B cell (primary cell): ENCODE data around the gene NTRK3. TPM values are rescaled to one million over a fixed set of nuclear protein-coding genes. Genes with fewer than 3 reads are reported as not detected.

Experiments used
- ATAC-seq: fragments of 200-7000 bp; cut with Tn5 transposase; one replicate; pipeline ENCODE4 v1.10.0; 2021; ENCODE audit warnings: low read depth, mild to moderate bottlenecking, moderate number of reproducible peaks, moderate library complexity
- CTCF ChIA-PET: fragments of 350-600 bp; sonication (Branson Sonifier 250); formaldehyde crosslinking; loops from one replicate; lab custom pipeline; 2021; ENCODE audit warnings: antibody characterized with exemption, inconsistent platforms; lab: Charles Lee
- POLR2A ChIA-PET: fragments of 350-600 bp; sonication (Branson Sonifier 250); formaldehyde crosslinking; loops from one replicate; lab custom pipeline; 2021; ENCODE audit warnings: antibody characterized with exemption; lab: Charles Lee
- DNase-seq: peaks from one replicate; pipeline ENCODE4 v3.0.0; 2013
- H2AFZ ChIP-seq: 2 replicates; pipeline ENCODE4 v1.6.1; 2012; ENCODE audit warnings: mild to moderate bottlenecking, low read depth, low read length; ENCODE audit not compliant: insufficient read depth, poor library complexity, severe bottlenecking
- H3K27ac ChIP-seq, 2 donors: 1 replicate in 1 of 2; 2 replicates in 1 of 2; pipeline ENCODE4 v1.5.1; 2012 to 2013; ENCODE audit warnings: low read length in 2 of 2, mild to moderate bottlenecking in 2 of 2, moderate library complexity in 1 of 2
- H3K27me3 ChIP-seq, 4 experiments: fragments of 200-600 bp in 1 of 4; sonication (generic) in 1 of 4; replicated peaks in 1 of 4; 1 replicate in 2 of 4; 2 replicates in 2 of 4; pipeline versions ENCODE4 v1.6.1 to v1.7.0; 2013 to 2016; ENCODE audit warnings: low read length in 3 of 4, mild to moderate bottlenecking in 2 of 4, mixed read lengths in 1 of 4, moderate library complexity in 1 of 4; ENCODE audit not compliant: insufficient read depth in 4 of 4, control insufficient read depth in 3 of 4; ENCODE audit errors: control extremely low read depth in 1 of 4
- H3K36me3 ChIP-seq, 2 experiments: replicated peaks in 1 of 2; 1 replicate in 1 of 2; 2 replicates in 1 of 2; pipeline versions ENCODE4 v1.6.1 to v1.7.1; 2013; ENCODE audit warnings: low read length in 1 of 2; ENCODE audit not compliant: insufficient read depth in 2 of 2, control insufficient read depth in 1 of 2; ENCODE audit errors: control extremely low read depth in 1 of 2, extremely low read depth in 1 of 2
- H3K4me1 ChIP-seq, 2 donors: fragments of 200-600 bp in 1 of 2; sonication (generic) in 1 of 2; 1 replicate in 1 of 2; 2 replicates in 1 of 2; pipeline versions ENCODE4 v1.5.1 to v1.6.1; 2013 to 2017; ENCODE audit warnings: low read length in 2 of 2; ENCODE audit not compliant: control insufficient read depth in 2 of 2, insufficient read depth in 2 of 2
- H3K4me2 ChIP-seq: replicated peaks from 2 replicates; pipeline ENCODE3; 2012; ENCODE audit warnings: mild to moderate bottlenecking, low read depth, low read length; ENCODE audit not compliant: poor library complexity, severe bottlenecking
- H3K4me3 ChIP-seq, 5 experiments: fragments of 200-600 bp in 1 of 5; sonication (generic) in 1 of 5; 1 replicate in 3 of 5; 2 replicates in 2 of 5; pipeline versions ENCODE4 v1.5.1 to v1.7.0; 2011 to 2016; ENCODE audit warnings: low read length in 4 of 5, mild to moderate bottlenecking in 4 of 5, low read depth in 2 of 5, control low read depth in 1 of 5, moderate library complexity in 1 of 5; ENCODE audit not compliant: insufficient read depth in 1 of 5; ENCODE audit errors: control extremely low read depth in 1 of 5, extremely low read depth in 1 of 5
- H3K79me2 ChIP-seq: fragments of 200-600 bp; sonication (generic); one replicate; pipeline ENCODE4 v1.6.0; 2016; ENCODE audit warnings: low read length; ENCODE audit not compliant: control insufficient read depth, insufficient read depth
- H3K9ac ChIP-seq: fragments of 200-600 bp; sonication (generic); 2 replicates; pipeline ENCODE4 v1.6.1; 2017; ENCODE audit warnings: mild to moderate bottlenecking, low read length, moderate library complexity
- H3K9me3 ChIP-seq, 3 donors: one replicate each; pipeline versions ENCODE4 v1.6.1 to v1.7.1; 2013; ENCODE audit warnings: low read length in 2 of 3; ENCODE audit not compliant: control insufficient read depth in 2 of 3, insufficient read depth in 1 of 3; ENCODE audit errors: control extremely low read depth in 1 of 3
- H4K20me1 ChIP-seq: 2 replicates; pipeline ENCODE4 v1.6.0; 2012; ENCODE audit warnings: mild to moderate bottlenecking, low read length; ENCODE audit not compliant: insufficient read depth, control insufficient read depth, poor library complexity, severe bottlenecking
- H3K27ac Mint-ChIP-seq: one replicate; pipeline ENCODE4 v1.8.0; 2021; ENCODE audit warnings: mixed read lengths
- H3K27me3 Mint-ChIP-seq: one replicate; pipeline ENCODE4 v1.8.0; 2021; ENCODE audit warnings: mixed read lengths
- H3K4me1 Mint-ChIP-seq: one replicate; pipeline ENCODE4 v1.8.0; 2021; ENCODE audit warnings: mixed read lengths
- H3K4me3 Mint-ChIP-seq: one replicate; pipeline ENCODE4 v1.8.0; 2021; ENCODE audit warnings: mixed read lengths
- H3K9me3 Mint-ChIP-seq: one replicate; pipeline ENCODE4 v1.8.0; 2022; ENCODE audit warnings: mixed read lengths; ENCODE audit not compliant: insufficient read depth
- EZH2 ChIP-seq: IDR thresholded peaks from 2 replicates; pipeline ENCODE4 v1.6.1; 2012; ENCODE audit warnings: borderline replicate concordance, low read depth, mild to moderate bottlenecking, moderate library complexity, low read length; ENCODE audit not compliant: insufficient read depth, poor library complexity, severe bottlenecking
- WGBS: methylation state at CpG from one replicate; pipeline ENCODE4 v1.1.5; 2013; ENCODE audit warnings: missing lambda C conversion rate; ENCODE audit not compliant: insufficient coverage; 5-methylcytosine and 5-hydroxymethylcytosine counted together
- intact Hi-C: fragments of 100-400 bp; cut with micrococcal nuclease; formaldehyde crosslinking; loops from one replicate; pipeline ENCODE4 v1.10.0; 2022
- polyA plus RNA-seq: library from polyadenylated mRNA; depleted of rRNA; stranded (reverse); fragments of >200 nt; gene quantifications from 2 replicates; pipeline ENCODE4 v1.2.3, GENCODE V29; 2012
- total RNA-seq, 2 donors: library from RNA; stranded (reverse); fragments of 120-200 nt in 1 of 2; gene quantifications; 1 replicate in 1 of 2; 2 replicates in 1 of 2; pipeline versions ENCODE4 v1.2.3 to v1.2.4, GENCODE V29; 2013 to 2022
- TF ChIP-seq, protein P1 (sequence below): fragments of 200-600 bp; IDR thresholded peaks from one replicate; pipeline ENCODE4 v1.8.0; 2022; ENCODE audit warnings: antibody characterized with exemption, mild to moderate bottlenecking

NTRK3 gene
- total and polyA plus RNA-seq, 2 donors (not counting 1 experiment from before 2014, with no cell fraction given): not detected

DNA sequence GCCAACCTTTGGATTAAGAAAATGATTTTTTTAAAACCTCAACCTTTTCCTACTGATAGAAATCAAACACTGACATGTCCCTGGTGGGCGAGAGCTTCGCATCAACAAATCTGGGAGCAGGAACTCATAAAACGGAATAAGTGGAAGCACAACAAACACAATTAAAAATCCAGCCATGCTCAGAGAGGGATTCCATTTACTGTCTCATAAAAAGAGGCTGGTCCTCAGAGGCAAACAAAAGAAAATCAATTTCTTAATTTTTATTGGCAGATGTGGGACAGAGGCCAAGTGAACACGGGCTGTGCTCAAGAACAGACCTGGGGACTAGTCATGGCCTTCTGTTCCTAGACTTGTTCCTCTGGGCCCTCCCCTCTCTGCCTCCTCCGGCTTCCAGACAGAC is 214.5 kb downstream of the NTRK3 start:
- no peaks in the 10 kb centered on the region for H3K4me1 Mint-ChIP-seq
- no peaks in the 10 kb centered on the region for H3K4me1 ChIP-seq
- no peak for DNase-seq

DNA sequence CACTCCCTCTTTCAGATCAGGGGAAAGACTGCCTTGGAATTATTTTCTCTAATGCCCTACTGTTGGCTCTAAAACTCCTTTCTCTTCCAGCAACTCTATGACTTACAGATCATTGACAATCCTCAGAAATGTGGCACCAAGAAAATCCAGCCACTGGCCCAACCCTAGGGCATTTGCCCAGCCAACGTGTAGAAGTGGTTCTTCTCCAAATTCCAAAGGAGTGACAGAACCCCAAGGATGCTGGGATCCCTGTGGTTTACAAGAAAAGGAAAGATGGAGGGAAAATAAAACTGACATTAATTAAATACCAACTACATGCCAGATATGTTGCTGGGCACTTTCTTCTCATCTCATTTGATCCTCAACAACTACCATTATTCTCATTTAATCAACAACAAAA is 216.0 kb downstream of the NTRK3 start:
- no peak overlapping the region for H3K4me2 ChIP-seq
- H3K9ac ChIP-seq: no peak overlapping the region
- no peaks in the 10 kb centered on the region for H4K20me1 ChIP-seq
- H3K4me3 Mint-ChIP-seq: no peak overlapping the region
- H3K27me3 ChIP-seq: no peaks in the 10 kb centered on the region
- intact Hi-C loops: no loop called here
- H3K27ac Mint-ChIP-seq: no peak overlapping the region
- TF ChIP-seq, protein P1, sequence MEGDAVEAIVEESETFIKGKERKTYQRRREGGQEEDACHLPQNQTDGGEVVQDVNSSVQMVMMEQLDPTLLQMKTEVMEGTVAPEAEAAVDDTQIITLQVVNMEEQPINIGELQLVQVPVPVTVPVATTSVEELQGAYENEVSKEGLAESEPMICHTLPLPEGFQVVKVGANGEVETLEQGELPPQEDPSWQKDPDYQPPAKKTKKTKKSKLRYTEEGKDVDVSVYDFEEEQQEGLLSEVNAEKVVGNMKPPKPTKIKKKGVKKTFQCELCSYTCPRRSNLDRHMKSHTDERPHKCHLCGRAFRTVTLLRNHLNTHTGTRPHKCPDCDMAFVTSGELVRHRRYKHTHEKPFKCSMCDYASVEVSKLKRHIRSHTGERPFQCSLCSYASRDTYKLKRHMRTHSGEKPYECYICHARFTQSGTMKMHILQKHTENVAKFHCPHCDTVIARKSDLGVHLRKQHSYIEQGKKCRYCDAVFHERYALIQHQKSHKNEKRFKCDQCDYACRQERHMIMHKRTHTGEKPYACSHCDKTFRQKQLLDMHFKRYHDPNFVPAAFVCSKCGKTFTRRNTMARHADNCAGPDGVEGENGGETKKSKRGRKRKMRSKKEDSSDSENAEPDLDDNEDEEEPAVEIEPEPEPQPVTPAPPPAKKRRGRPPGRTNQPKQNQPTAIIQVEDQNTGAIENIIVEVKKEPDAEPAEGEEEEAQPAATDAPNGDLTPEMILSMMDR: no peak
- no peak for TF ChIP-seq EZH2
- H3K79me2 ChIP-seq: no peaks in the 10 kb centered on the region
- H3K4me1 Mint-ChIP-seq: no peaks in the 10 kb centered on the region
- DNase-seq (no peak), ATAC-seq (no peak)
- ChIA-PET POLR2A (no interaction called here), CTCF (no interaction called here)
- H3K27me3 Mint-ChIP-seq: peaks cover 8% of the 10 kb centered on the region
- WGBS: no CpG with 5 or more reads among the region's 1 CpG
- no peaks in the 10 kb centered on the region for H3K9me3 Mint-ChIP-seq
- no peaks in the 10 kb centered on the region for H3K36me3 ChIP-seq
- no peak overlapping the region for H3K27ac ChIP-seq
- no peak overlapping the region for H2AFZ ChIP-seq
- no peaks in the 10 kb centered on the region for H3K4me1 ChIP-seq
- peaks cover 0 to 2% (median 0%) of the 10 kb centered on the region in 3 donors for H3K9me3 ChIP-seq
- no peak overlapping the region for H3K4me3 ChIP-seq

More for the DNA sequence above, 214.5 kb downstream of the NTRK3 start:
- intact Hi-C loops: no loop called here
- Histone ChIP-seq H3K9ac (no peak overlapping the region), H3K27ac (no peak overlapping the region), H3K36me3 (no peaks in the 10 kb centered on the region), H3K4me3 (no peak overlapping the region), H4K20me1 (no peaks in the 10 kb centered on the region), H3K9me3 (peaks cover 0 to 2% (median 0%) of the 10 kb centered on the region in 3 donors), H2AFZ (no peak overlapping the region), H3K27me3 (no peaks in the 10 kb centered on the region), H3K79me2 (no peaks in the 10 kb centered on the region), H3K4me2 (no peak overlapping the region)
- ChIA-PET POLR2A (no interaction called here), CTCF (no interaction called here)
- Mint-ChIP-seq H3K4me3 (no peak overlapping the region), H3K27me3 (no peaks in the 10 kb centered on the region), H3K27ac (no peak overlapping the region), H3K9me3 (no peaks in the 10 kb centered on the region)
- ATAC-seq: no peak
- TF ChIP-seq, protein P1: no peak
- no peak for TF ChIP-seq EZH2
- 85% methylated on average over 5 of the region's 5 CpGs for WGBS
